PC-3 (cell line): ENCODE measurements around the gene TARS2. TPM values are rescaled to one million over a fixed set of nuclear protein-coding genes. Genes with fewer than 3 reads are reported as not detected.

Experiments
- ATAC-seq: fragments of 200-7000 bp; cut with Tn5 transposase; 2 replicates; pipeline ENCODE4 v1.9.1; 2020; ENCODE audit warnings: mild to moderate bottlenecking, moderate library complexity
- BruUV-seq: library from RNA; stranded (reverse); fragments of 400-500 nt; replicated peaks from 2 replicates; lab custom pipeline; 2021; lab: Mats Ljungman, UMichigan
- CTCF ChIA-PET: fragments of 300-600 bp; sonication (Branson Sonifier 250); formaldehyde crosslinking; loops from one replicate; lab custom pipeline; 2022; ENCODE audit warnings: antibody characterized with exemption; lab: Charles Lee
- POLR2A ChIA-PET: fragments of 300-600 bp; sonication (Branson Sonifier 250); formaldehyde crosslinking; loops from one replicate; lab custom pipeline; 2022; ENCODE audit warnings: antibody characterized with exemption; ENCODE audit not compliant: unreplicated experiment; lab: Charles Lee
- DNase-seq: peaks from one replicate; pipeline ENCODE4 v3.0.0-alpha.2; 2015
- H2AFZ ChIP-seq: fragments of 300-600 bp; sonication (generic); 2 replicates; pipeline ENCODE4 v1.6.0; 2016; ENCODE audit warnings: antibody characterized with exemption, low read length
- H3F3A ChIP-seq: fragments of 300-600 bp; sonication (generic); one replicate; pipeline ENCODE4 v1.6.0; 2017; ENCODE audit warnings: antibody characterized with exemption, low read length, control low read depth, mild to moderate bottlenecking; ENCODE audit not compliant: unreplicated experiment
- H3K27ac ChIP-seq: fragments of 300-600 bp; sonication (generic); 2 replicates; pipeline ENCODE4 v1.5.1; 2016; ENCODE audit warnings: mild to moderate bottlenecking, low read length
- H3K27me3 ChIP-seq: fragments of 300-600 bp; sonication (generic); 2 replicates; pipeline ENCODE4 v1.6.1; 2016; ENCODE audit warnings: low read length, mixed read lengths
- H3K36me3 ChIP-seq: fragments of 300-600 bp; sonication (generic); 2 replicates; pipeline ENCODE4 v1.6.1; 2016; ENCODE audit warnings: low read depth, mixed run types, low read length, mixed read lengths
- H3K4me1 ChIP-seq: fragments of 300-600 bp; sonication (generic); 2 replicates; pipeline ENCODE4 v1.5.1; 2016; ENCODE audit warnings: low read length; ENCODE audit not compliant: insufficient read depth
- H3K4me2 ChIP-seq: fragments of 300-600 bp; sonication (generic); 2 replicates; pipeline ENCODE4 v1.6.0; 2016; ENCODE audit warnings: low read length
- H3K4me3 ChIP-seq: fragments of 300-600 bp; sonication (generic); 2 replicates; pipeline ENCODE4 v1.5.1; 2016; ENCODE audit warnings: mild to moderate bottlenecking, low read length, mixed read lengths
- H3K79me2 ChIP-seq: fragments of 300-600 bp; sonication (generic); 2 replicates; pipeline ENCODE4 v1.6.1; 2017; ENCODE audit warnings: low read length, mixed read lengths
- H3K9ac ChIP-seq: fragments of 300-600 bp; sonication (generic); 2 replicates; pipeline ENCODE4 v1.6.0; 2016; ENCODE audit warnings: mild to moderate bottlenecking, low read length
- H3K9me2 ChIP-seq: fragments of 300-600 bp; sonication (generic); replicated peaks from 2 replicates; pipeline ENCODE4 v1.6.1; 2016; ENCODE audit warnings: mixed run types, low read length, mixed read lengths
- H3K9me3 ChIP-seq: fragments of 300-600 bp; sonication (generic); 2 replicates; pipeline ENCODE4 v1.6.1; 2016; ENCODE audit warnings: low read length, mixed read lengths
- H4K20me1 ChIP-seq: fragments of 300-600 bp; sonication (generic); 2 replicates; pipeline ENCODE4 v1.6.1; 2016; ENCODE audit warnings: low read length, mixed read lengths
- EZH2 ChIP-seq: fragments of 300-600 bp; sonication (generic); IDR thresholded peaks from one replicate; pipeline ENCODE4 v1.6.1; 2017; ENCODE audit warnings: antibody characterized with exemption, mild to moderate bottlenecking, low read length; ENCODE audit not compliant: unreplicated experiment
- EZH2phosphoT487 ChIP-seq: fragments of 300-600 bp; sonication (generic); IDR thresholded peaks from 2 replicates; pipeline ENCODE4 v1.6.1; 2018; ENCODE audit warnings: mild to moderate bottlenecking, antibody characterized with exemption, low read length, borderline replicate concordance
- intact Hi-C: fragments of 100-400 bp; cut with micrococcal nuclease; formaldehyde crosslinking; loops from 2 replicates; pipeline ENCODE4 v1.9.0; 2023
- total RNA-seq: library from RNA; depleted of rRNA; stranded (reverse); fragments of >200 nt; gene quantifications from 2 replicates; pipeline ENCODE4 v1.2.3, GENCODE V29; 2014
- TF ChIP-seq, protein P1 (sequence below): fragments of 300-600 bp; sonication (generic); conservative IDR thresholded peaks from 2 replicates; pipeline ENCODE4 v1.5.1; 2017; ENCODE audit warnings: antibody characterized with exemption, low read depth, mild to moderate bottlenecking, low read length

The TARS2 gene
- total RNA-seq, 1 experiment from 2014 or later = 56.2 TPM

- Histone ChIP-seq H3K27ac (no peak overlapping the region), H2AFZ (peak overlapping the region; percentile 99), H3K4me2 (peak overlapping the region; percentile 90), H3K9me3 (no peaks in the 10 kb centered on the region), H3K4me1 (peaks cover 7% of the 10 kb centered on the region), H3K36me3 (peaks cover 22% of the 10 kb centered on the region), H3K79me2 (peaks cover 10% of the 10 kb centered on the region), H4K20me1 (no peaks in the 10 kb centered on the region), H3F3A (no peaks in the 10 kb centered on the region), H3K4me3 (peak overlapping the region; percentile 84), H3K9me2 (no peaks in the 10 kb centered on the region), H3K9ac (peak overlapping the region; percentile 83), H3K27me3 (no peaks in the 10 kb centered on the region)
- DNase-seq (no peak), ATAC-seq (peak; percentile 10)
- ChIA-PET POLR2A (interaction anchor here (0.7 kb wide), 1 partner anchor 14 kb away, joined by 4 read pairs; no protein-coding TSS in a partner anchor), CTCF (interaction anchor here (0.6 to 0.8 kb wide), 2 partner anchors 29 to 435 kb away, joined by 3 read pairs; no protein-coding TSS in a partner anchor)
- TF ChIP-seq EZH2 = no peak
- no peak for TF ChIP-seq EZH2phosphoT487
- TF ChIP-seq, protein P1, sequence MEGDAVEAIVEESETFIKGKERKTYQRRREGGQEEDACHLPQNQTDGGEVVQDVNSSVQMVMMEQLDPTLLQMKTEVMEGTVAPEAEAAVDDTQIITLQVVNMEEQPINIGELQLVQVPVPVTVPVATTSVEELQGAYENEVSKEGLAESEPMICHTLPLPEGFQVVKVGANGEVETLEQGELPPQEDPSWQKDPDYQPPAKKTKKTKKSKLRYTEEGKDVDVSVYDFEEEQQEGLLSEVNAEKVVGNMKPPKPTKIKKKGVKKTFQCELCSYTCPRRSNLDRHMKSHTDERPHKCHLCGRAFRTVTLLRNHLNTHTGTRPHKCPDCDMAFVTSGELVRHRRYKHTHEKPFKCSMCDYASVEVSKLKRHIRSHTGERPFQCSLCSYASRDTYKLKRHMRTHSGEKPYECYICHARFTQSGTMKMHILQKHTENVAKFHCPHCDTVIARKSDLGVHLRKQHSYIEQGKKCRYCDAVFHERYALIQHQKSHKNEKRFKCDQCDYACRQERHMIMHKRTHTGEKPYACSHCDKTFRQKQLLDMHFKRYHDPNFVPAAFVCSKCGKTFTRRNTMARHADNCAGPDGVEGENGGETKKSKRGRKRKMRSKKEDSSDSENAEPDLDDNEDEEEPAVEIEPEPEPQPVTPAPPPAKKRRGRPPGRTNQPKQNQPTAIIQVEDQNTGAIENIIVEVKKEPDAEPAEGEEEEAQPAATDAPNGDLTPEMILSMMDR = no peak
- intact Hi-C loops = loop anchor here (5.0 kb wide), 1 partner anchor 40 kb away; no protein-coding TSS in a partner anchor
- TSS peak; percentile 84 for BruUV-seq
These were observed 520 bp downstream of the TARS2 start for GRCh38 chr1:150487763-150488115.

DNA sequence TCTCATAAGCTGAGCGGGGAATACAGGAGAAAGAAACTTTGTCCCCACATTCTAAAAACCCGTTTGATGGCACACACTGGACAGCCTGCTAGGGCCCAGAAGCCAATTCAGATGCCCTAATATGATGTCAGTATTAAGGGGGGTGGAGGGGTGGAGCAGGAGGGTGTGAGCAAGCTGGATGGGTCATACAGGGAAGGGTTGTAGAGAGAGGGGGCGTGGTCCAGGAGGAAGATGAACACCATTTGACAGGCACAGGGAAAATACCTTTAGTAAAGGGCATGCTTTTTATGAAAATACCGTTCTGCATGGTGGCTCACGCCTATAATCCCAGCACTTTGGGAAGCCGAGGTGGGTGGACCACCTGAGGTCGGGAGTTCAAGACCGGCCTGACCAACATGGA lies 6.0 kb downstream of the TARS2 start:
- ATAC-seq = no peak
- BruUV-seq = no TSS peak

GRCh38 chr1:150498342-150498741 lies 11.1 kb downstream of the TARS2 start:
- H3K9ac ChIP-seq = no peak overlapping the region
- no peaks in the 10 kb centered on the region for H3K9me3 ChIP-seq
- CTCF ChIA-PET = no interaction called here
- POLR2A ChIA-PET = no interaction called here
- no peaks in the 10 kb centered on the region for H3K79me2 ChIP-seq
- no peaks in the 10 kb centered on the region for H3K27me3 ChIP-seq
- no peak for ATAC-seq
- no peaks in the 10 kb centered on the region for H4K20me1 ChIP-seq
- BruUV-seq = no TSS peak
- H2AFZ ChIP-seq = no peak overlapping the region
- intact Hi-C loops = no loop called here
- H3K4me2 ChIP-seq = no peak overlapping the region
- H3K9me2 ChIP-seq = no peaks in the 10 kb centered on the region
- H3K4me1 ChIP-seq = no peaks in the 10 kb centered on the region
- no peak overlapping the region for H3K4me3 ChIP-seq
- H3F3A ChIP-seq = no peaks in the 10 kb centered on the region
- DNase-seq = no peak
- peaks cover 16% of the 10 kb centered on the region for H3K36me3 ChIP-seq
- H3K27ac ChIP-seq = no peak overlapping the region
- TF ChIP-seq EZH2 (no peak), EZH2phosphoT487 (no peak)
- TF ChIP-seq, protein P1 = no peak

More for the DNA sequence above, 6.0 kb downstream of the TARS2 start:
- ChIA-PET CTCF (no interaction called here), POLR2A (interaction anchor here (0.5 kb wide), 1 partner anchor 465 kb away, joined by 13 read pairs; no protein-coding TSS in a partner anchor)
- H3K27me3 ChIP-seq = no peaks in the 10 kb centered on the region
- peaks cover 2% of the 10 kb centered on the region for H3K4me1 ChIP-seq
- no peaks in the 10 kb centered on the region for H3K9me3 ChIP-seq
- intact Hi-C loops = no loop called here
- H3K9me2 ChIP-seq = no peaks in the 10 kb centered on the region
- DNase-seq = peak; percentile 25
- peaks cover 1% of the 10 kb centered on the region for H3K79me2 ChIP-seq
- no peak overlapping the region for H3K4me2 ChIP-seq
- no peak overlapping the region for H3K27ac ChIP-seq
- TF ChIP-seq EZH2 (no peak), EZH2phosphoT487 (no peak)
- H3K9ac ChIP-seq = no peak overlapping the region
- H3F3A ChIP-seq = no peaks in the 10 kb centered on the region
- no peaks in the 10 kb centered on the region for H4K20me1 ChIP-seq
- peaks cover 32% of the 10 kb centered on the region for H3K36me3 ChIP-seq
- no peak overlapping the region for H3K4me3 ChIP-seq
- H2AFZ ChIP-seq = no peak overlapping the region
